Suprapubic skin (tissue), 3 donors: Measurements from ENCODE around the gene ATP5PO.

Source experiments
- POLR2AphosphoS5 ChIP-seq, 3 donors: sonication (generic); formaldehyde crosslinking; IDR thresholded peaks; one replicate each; pipeline ENCODE4 v1.6.1; 2017; ENCODE audit warnings: antibody characterized with exemption in 3 of 3
- TF ChIP-seq, protein P1 (sequence below), 2 donors: fragments of 200-600 bp in 1 of 2; fragments of 450-650 bp in 1 of 2; sonication (generic) in 1 of 2; IDR thresholded peaks; one replicate each; pipeline ENCODE4 v1.5.1; 2016 to 2019; ENCODE audit warnings: antibody characterized with exemption in 2 of 2, mild to moderate bottlenecking in 1 of 2, moderate library complexity in 1 of 2

DNA sequence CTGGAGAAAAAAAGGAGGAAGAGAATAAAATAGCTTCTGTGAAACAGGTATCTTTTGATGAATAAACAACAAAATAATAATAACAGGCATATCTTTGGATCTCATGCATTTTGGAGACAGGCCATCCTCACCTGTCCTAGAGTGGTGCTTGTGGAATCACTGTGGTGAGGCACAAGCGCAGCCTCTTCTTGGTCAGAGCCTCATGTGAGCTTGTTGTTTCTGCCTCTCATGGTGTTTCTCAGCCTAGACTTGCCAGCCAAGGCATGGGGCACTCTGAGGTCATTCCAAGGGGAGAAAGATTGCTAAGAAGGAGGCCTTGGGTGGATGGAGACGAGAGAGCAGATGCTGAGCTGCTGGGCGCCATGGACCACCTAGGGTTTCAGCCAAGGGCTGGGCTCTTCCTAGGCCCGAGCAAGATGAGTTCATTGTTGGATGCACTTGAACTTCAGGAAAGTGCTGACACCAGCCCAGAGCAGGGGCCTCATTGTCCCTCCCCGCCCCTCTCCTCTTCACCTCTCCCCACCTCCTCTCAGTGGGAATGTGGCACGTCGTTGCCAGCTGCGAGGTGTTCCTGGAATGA is 49.5 kb downstream of the ATP5PO start:
- no peak for TF ChIP-seq POLR2AphosphoS5 (IDR thresholded peaks at IDR 0.05)
- TF ChIP-seq, protein P1, sequence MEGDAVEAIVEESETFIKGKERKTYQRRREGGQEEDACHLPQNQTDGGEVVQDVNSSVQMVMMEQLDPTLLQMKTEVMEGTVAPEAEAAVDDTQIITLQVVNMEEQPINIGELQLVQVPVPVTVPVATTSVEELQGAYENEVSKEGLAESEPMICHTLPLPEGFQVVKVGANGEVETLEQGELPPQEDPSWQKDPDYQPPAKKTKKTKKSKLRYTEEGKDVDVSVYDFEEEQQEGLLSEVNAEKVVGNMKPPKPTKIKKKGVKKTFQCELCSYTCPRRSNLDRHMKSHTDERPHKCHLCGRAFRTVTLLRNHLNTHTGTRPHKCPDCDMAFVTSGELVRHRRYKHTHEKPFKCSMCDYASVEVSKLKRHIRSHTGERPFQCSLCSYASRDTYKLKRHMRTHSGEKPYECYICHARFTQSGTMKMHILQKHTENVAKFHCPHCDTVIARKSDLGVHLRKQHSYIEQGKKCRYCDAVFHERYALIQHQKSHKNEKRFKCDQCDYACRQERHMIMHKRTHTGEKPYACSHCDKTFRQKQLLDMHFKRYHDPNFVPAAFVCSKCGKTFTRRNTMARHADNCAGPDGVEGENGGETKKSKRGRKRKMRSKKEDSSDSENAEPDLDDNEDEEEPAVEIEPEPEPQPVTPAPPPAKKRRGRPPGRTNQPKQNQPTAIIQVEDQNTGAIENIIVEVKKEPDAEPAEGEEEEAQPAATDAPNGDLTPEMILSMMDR (IDR thresholded peaks at IDR 0.05) = no peak
